BJ (cell line): ENCODE results near the gene PRKAR2B. TPM values are rescaled to one million over a fixed set of nuclear protein-coding genes. Genes with fewer than 3 reads are reported as not detected.

ENCODE experiments used
- CTCF ChIA-PET: fragments of 350-600 bp; formaldehyde crosslinking; extraction: SDS; loops from one replicate; lab custom pipeline; 2021; ENCODE audit warnings: antibody characterized with exemption, inconsistent platforms; lab: Yijun Ruan, JAX
- POLR2A ChIA-PET: fragments of 300-600 bp; sonication (Branson Sonifier 250); formaldehyde crosslinking; extraction: SDS; loops from one replicate; lab custom pipeline; 2021; ENCODE audit warnings: antibody characterized with exemption; lab: Charles Lee
- DNase-seq: peaks from one replicate; pipeline ENCODE4 v3.0.0-alpha.2; 2011; ENCODE audit warnings: low read depth
- H3K27me3 ChIP-seq: 2 replicates; pipeline ENCODE4 v1.6.0; 2011; ENCODE audit warnings: low read length; ENCODE audit not compliant: control insufficient read depth, insufficient read depth
- H3K36me3 ChIP-seq: 2 replicates; pipeline ENCODE4 v1.5.1; 2011; ENCODE audit warnings: low read length; ENCODE audit not compliant: control insufficient read depth, insufficient read depth
- H3K4me3 ChIP-seq: 2 replicates; pipeline ENCODE4 v1.5.1; 2011; ENCODE audit warnings: low read depth, mild to moderate bottlenecking, control low read depth, low read length
- CTCF ChIP-seq: IDR thresholded peaks from 2 replicates; pipeline ENCODE4 v1.5.1; 2011; ENCODE audit warnings: low read depth, mild to moderate bottlenecking, control low read depth, inconsistent platforms, low read length, moderate library complexity; ENCODE audit not compliant: insufficient read depth
- polyA plus RNA-seq: library from polyadenylated mRNA; depleted of rRNA; stranded (reverse); fragments of >200 nt; gene quantifications from 2 replicates; pipeline ENCODE4 v1.2.3, GENCODE V29; 2011

Gene PRKAR2B
- polyA plus RNA-seq, 1 experiment = 2.6 TPM

GRCh38 chr7:107196834-107197610 is 152.5 kb downstream of the PRKAR2B start:
- CTCF ChIA-PET = interaction anchor here (0.5 to 1.7 kb wide), 4 partner anchors 15 to 528 kb away, joined by 3 read pairs; no protein-coding TSS in a partner anchor
- Histone ChIP-seq H3K4me3 (no peak overlapping the region), H3K36me3 (peaks cover 9% of the 10 kb centered on the region), H3K27me3 (no peaks in the 10 kb centered on the region)
- DNase-seq = no peak
- no peak for TF ChIP-seq CTCF
- POLR2A ChIA-PET = no interaction called here

- TF ChIP-seq CTCF = peak; percentile 50
- CTCF ChIA-PET = interaction anchor here (0.5 to 1.7 kb wide), 3 partner anchors 10 to 296 kb away, joined by 3 to 5 read pairs (median 3); no protein-coding TSS in a partner anchor
- Histone ChIP-seq H3K4me3 (no peak overlapping the region), H3K27me3 (no peaks in the 10 kb centered on the region), H3K36me3 (peaks cover 10% of the 10 kb centered on the region)
- DNase-seq = no peak
- POLR2A ChIA-PET = no interaction called here
Observed at GRCh38 chr7:107201795-107202450, 157.4 kb downstream of the PRKAR2B start.

GRCh38 chr7:107203607-107204006 is 159.1 kb downstream of the PRKAR2B start:
- Histone ChIP-seq H3K4me3 (no peak overlapping the region), H3K36me3 (peaks cover 11% of the 10 kb centered on the region), H3K27me3 (no peaks in the 10 kb centered on the region)
- no peak for DNase-seq
- ChIA-PET CTCF (interaction anchor here (0.6 to 0.9 kb wide), 2 partner anchors 9 to 10 kb away, joined by 3 to 4 read pairs; no protein-coding TSS in a partner anchor), POLR2A (no interaction called here)
- TF ChIP-seq CTCF = no peak

GRCh38 chr7:107206136-107206535 is 161.6 kb downstream of the PRKAR2B start:
- CTCF ChIA-PET = interaction anchor here (0.8 kb wide), 1 partner anchor 295 kb away, joined by 4 read pairs; no protein-coding TSS in a partner anchor
- H3K36me3 ChIP-seq = peaks cover 8% of the 10 kb centered on the region

More at GRCh38 chr7:107206136-107206535, 161.6 kb downstream of the PRKAR2B start:
- H3K27me3 ChIP-seq = no peaks in the 10 kb centered on the region
- no peak for TF ChIP-seq CTCF
- POLR2A ChIA-PET = no interaction called here
- no peak overlapping the region for H3K4me3 ChIP-seq
- DNase-seq = no peak
